Right lobe of liver (tissue), 6 donors: ENCODE data around the gene KIF12. TPM values are rescaled to one million over a fixed set of nuclear protein-coding genes. Genes with fewer than 3 reads are reported as not detected.

Experiments used
- ATAC-seq, 4 donors: fragments of 200-7000 bp; cut with Tn5 transposase; one replicate each; pipeline ENCODE4 v1.9.1; 2020; ENCODE audit warnings: mild to moderate bottlenecking in 4 of 4, moderate library complexity in 4 of 4
- DNase-seq, 3 donors: peaks; one replicate each; pipeline ENCODE4 v3.0.0-alpha.2; 2020
- H3K27ac ChIP-seq, 3 donors: fragments of 200-600 bp; one replicate each; pipeline ENCODE4 v1.8.0; 2022
- H3K27me3 ChIP-seq, 2 donors: fragments of 200-600 bp; one replicate each; pipeline ENCODE4 v1.8.0; 2022
- H3K36me3 ChIP-seq, 4 donors: fragments of 200-600 bp; sonication (generic) in 1 of 4; one replicate each; pipeline versions ENCODE4 v1.5.1 to v1.8.0; 2017 to 2022; ENCODE audit warnings: control low read depth in 1 of 4
- H3K4me1 ChIP-seq, 4 donors: fragments of 200-600 bp; sonication (generic) in 1 of 4; one replicate each; pipeline versions ENCODE4 v1.5.1 to v1.8.0; 2017 to 2022; ENCODE audit warnings: control low read depth in 1 of 4
- H3K4me3 ChIP-seq, 3 donors: fragments of 200-600 bp; one replicate each; pipeline ENCODE4 v1.8.0; 2022
- H3K9me3 ChIP-seq, 4 donors: fragments of 200-600 bp; sonication (generic) in 1 of 4; one replicate each; pipeline versions ENCODE4 v1.5.1 to v1.8.0; 2017 to 2022; ENCODE audit warnings: control low read depth in 1 of 4
- POLR2A ChIP-seq: fragments of 450-650 bp; IDR thresholded peaks from one replicate; pipeline ENCODE4 v1.6.1; 2017; ENCODE audit warnings: antibody characterized with exemption, mild to moderate bottlenecking
- WGBS: methylation state at CpG from one replicate; pipeline ENCODE4 v1.1.6; 2018; ENCODE audit warnings: low coverage, low lambda C conversion rate; ENCODE audit not compliant: insufficient coverage; ENCODE audit errors: missing lambda C conversion rate; 5-methylcytosine and 5-hydroxymethylcytosine counted together
- intact Hi-C, 2 donors: fragments of 100-400 bp; cut with DNase I; formaldehyde crosslinking; loops; one replicate each; pipeline versions ENCODE4 v1.11.2 to v1.14.1; 2022
- total RNA-seq, 6 experiments: library from RNA; depleted of rRNA in 2 of 6; stranded (reverse); fragments of >200 nt in 2 of 6; fragmentation: NEBNext Ultra II Directional in 3 of 6; extraction: Animal tissue kit (Norgen Biotek cat#: 25700) in 3 of 6; gene quantifications; one replicate each; pipeline versions ENCODE4 v1.1.0 to v1.2.4, GENCODE V29; 2016 to 2023
- TF ChIP-seq, protein P1 (sequence below), 4 donors: fragments of 200-600 bp in 3 of 4; fragments of 450-650 bp in 1 of 4; IDR thresholded peaks; one replicate each; pipeline versions ENCODE4 v1.5.1 to v1.8.0; 2016 to 2022; ENCODE audit warnings: antibody characterized with exemption in 4 of 4, mild to moderate bottlenecking in 2 of 4
- donor health status: DM: no; HTN: yes; CAD: no.
- donor health status: DM: no; HTN: no; CAD: no.
- donor health status: DM: no; HTN: no; CAD: no.
- donor health status: DM: no; HTN: yes; CAD: no.
- donor health status: DM: no; HTN: yes; CAD: no.

Gene KIF12
- total RNA-seq, 6 experiments from 2014 or later = 3.1 to 24.3 (median 14.2) TPM

DNA sequence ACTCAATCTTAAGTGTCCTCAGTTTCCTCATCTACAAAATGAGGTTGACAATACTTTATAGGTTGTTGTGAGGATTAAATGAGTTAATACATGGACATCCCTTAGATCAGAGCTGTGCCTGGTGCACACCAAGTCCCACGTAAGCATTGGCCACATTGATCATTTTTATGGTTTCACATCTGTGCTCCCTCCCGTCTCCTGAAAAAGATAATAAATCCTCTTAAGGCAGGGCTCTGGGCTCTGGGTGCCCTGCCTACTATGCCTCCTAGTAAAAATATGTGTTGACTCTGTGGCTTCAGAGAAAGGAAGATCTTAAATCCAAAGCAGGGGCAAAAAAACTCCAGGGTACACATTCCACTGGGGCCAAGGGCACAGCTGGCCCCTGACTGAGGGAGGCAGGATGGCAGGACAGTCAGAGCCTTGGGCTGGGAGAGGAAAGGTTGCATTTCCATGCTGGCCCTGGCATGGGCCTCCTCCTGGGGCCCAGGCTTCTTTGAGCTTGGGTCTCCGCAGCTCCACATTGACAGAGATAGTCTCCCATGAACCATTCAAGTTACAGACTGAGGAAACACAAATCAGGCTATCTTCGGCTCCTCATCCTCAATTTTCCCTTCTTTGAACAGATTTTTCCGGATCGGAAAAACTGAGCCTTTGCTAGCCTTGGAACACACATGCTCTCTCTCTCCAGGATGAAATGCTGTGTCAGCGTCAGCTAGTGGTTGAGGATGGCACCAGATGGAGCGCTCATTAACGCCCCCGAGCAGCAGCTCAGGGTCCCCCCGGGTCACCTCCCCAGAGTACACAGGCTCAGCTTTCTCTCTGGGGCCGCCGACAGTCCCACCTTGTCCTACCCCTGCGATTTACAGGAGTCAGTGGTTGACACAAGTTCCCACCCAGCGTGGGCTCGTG, 22.4 kb upstream of the KIF12 start:
- 80% methylated on average over 6 of the region's 16 CpGs for WGBS

GRCh38 chr9:114120192-114121014, 21.3 kb upstream of the KIF12 start:
- H3K27ac ChIP-seq = no peak overlapping the region
- WGBS = 45% methylated on average over 4 of the region's 4 CpGs
- no peaks in the 10 kb centered on the region for H3K9me3 ChIP-seq
- ATAC-seq (no peak), DNase-seq (no peak)
- intact Hi-C loops = no loop called here
- no peak overlapping the region for H3K4me3 ChIP-seq
- TF ChIP-seq, protein P1, sequence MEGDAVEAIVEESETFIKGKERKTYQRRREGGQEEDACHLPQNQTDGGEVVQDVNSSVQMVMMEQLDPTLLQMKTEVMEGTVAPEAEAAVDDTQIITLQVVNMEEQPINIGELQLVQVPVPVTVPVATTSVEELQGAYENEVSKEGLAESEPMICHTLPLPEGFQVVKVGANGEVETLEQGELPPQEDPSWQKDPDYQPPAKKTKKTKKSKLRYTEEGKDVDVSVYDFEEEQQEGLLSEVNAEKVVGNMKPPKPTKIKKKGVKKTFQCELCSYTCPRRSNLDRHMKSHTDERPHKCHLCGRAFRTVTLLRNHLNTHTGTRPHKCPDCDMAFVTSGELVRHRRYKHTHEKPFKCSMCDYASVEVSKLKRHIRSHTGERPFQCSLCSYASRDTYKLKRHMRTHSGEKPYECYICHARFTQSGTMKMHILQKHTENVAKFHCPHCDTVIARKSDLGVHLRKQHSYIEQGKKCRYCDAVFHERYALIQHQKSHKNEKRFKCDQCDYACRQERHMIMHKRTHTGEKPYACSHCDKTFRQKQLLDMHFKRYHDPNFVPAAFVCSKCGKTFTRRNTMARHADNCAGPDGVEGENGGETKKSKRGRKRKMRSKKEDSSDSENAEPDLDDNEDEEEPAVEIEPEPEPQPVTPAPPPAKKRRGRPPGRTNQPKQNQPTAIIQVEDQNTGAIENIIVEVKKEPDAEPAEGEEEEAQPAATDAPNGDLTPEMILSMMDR (IDR thresholded peaks at IDR 0.05) = no peak
- no peak for TF ChIP-seq POLR2A
- no peaks in the 10 kb centered on the region for H3K36me3 ChIP-seq
- no peaks in the 10 kb centered on the region for H3K27me3 ChIP-seq
- peaks cover 0 to 39% (median 13%) of the 10 kb centered on the region in 4 donors for H3K4me1 ChIP-seq

More for the DNA sequence above, 22.4 kb upstream of the KIF12 start:
- Histone ChIP-seq H3K4me3 (no peak overlapping the region), H3K36me3 (no peaks in the 10 kb centered on the region), H3K4me1 (peaks cover 0 to 39% (median 13%) of the 10 kb centered on the region in 4 donors), H3K27me3 (no peaks in the 10 kb centered on the region), H3K27ac (no peak overlapping the region), H3K9me3 (no peaks in the 10 kb centered on the region)
- TF ChIP-seq POLR2A = no peak
- TF ChIP-seq, protein P1 (IDR thresholded peaks at IDR 0.05) = no peak
- ATAC-seq (no peak), DNase-seq (no peak)
- intact Hi-C loops = no loop called here

DNA sequence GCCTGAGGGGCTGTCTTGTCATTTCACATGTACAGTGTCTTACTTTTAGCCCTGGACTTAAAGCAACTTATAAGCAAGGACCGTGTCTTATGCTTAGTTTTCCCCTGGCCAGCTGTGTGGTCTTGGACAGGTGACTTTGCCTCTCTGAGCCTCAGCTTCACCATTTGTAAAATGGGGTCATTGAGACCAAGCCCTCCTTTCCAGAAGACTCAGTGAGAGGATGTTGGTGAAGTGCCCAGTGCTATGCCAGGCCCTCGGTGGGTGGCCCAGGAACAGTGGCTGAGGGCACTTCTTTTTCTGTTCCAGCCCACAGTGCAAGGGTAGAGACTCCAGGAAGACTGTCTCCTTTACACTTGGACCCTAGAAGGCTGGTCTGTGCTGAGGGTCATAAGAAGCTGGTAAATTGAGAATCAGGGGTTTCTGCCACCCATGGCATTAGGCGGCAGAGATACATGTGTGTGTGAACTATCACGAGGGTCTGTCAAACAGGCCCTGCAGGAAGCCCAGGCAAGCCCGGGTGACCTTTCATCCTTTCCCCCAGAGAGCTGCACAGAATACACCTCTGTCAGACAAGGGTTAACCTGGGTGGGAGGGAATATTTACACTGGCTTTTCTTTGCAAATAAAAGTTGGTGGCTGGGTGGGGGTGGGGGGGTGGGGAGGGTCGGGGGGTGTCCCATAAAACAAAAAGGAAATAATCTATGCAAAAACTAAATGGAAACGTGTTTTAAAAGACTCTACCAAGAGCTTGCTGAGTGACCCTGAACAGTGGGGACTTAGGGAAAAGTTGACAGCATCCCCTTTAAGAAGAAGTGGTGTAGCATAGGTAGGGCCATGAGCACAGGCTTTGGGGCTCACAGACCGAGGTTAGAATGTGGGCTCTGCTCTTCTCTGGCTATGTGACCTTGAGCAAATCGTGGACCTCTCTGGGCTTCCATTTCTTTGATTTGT, 20.4 kb upstream of the KIF12 start:
- no peak for DNase-seq
- H3K4me1 ChIP-seq = peaks cover 0 to 39% (median 13%) of the 10 kb centered on the region in 4 donors
- no peaks in the 10 kb centered on the region for H3K36me3 ChIP-seq
- H3K27me3 ChIP-seq = no peaks in the 10 kb centered on the region
- H3K4me3 ChIP-seq = no peak overlapping the region
- H3K27ac ChIP-seq = no peak overlapping the region
- TF ChIP-seq, protein P1 (IDR thresholded peaks at IDR 0.05) = no peak
- no peak for TF ChIP-seq POLR2A
- 23% methylated on average over 4 of the region's 9 CpGs for WGBS
- intact Hi-C loops = loop anchor here in 1 of 2 donors (10.0 kb wide), 1 partner anchor 155 kb away; no protein-coding TSS in a partner anchor
- ATAC-seq = no peak
- no peaks in the 10 kb centered on the region for H3K9me3 ChIP-seq
